ENCODE results near the gene IFITM10.

Gene IFITM10

DNA sequence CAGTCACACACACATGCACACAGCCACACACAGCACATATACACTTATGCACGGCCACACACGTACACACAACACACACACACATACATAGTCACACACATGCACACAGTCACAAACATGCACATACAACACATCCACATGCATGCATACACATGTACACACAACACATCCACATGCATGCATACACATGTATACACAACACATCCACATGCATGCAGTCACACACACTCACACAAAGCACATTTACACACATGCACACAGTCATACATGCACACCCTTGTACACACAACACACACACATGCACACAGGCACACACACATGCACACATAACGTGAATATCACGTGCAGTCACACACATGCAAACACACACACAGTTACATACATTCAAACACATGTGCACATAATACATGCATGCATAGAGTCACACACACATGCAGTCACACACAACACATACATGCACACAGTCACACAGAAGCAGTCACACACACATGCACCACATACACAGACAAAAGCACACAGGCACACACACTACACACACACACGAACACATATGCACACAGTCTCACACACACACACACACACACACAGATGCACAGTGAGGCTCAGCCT, 18.8 kb downstream of the IFITM10 start:
- no peak for DNase-seq
- in situ Hi-C loops (cut with MboI; ENCODE audit: low pct_unique_long_range_greater_than_20kb, low sequenced_read_pairs), result no loop called here

DNA sequence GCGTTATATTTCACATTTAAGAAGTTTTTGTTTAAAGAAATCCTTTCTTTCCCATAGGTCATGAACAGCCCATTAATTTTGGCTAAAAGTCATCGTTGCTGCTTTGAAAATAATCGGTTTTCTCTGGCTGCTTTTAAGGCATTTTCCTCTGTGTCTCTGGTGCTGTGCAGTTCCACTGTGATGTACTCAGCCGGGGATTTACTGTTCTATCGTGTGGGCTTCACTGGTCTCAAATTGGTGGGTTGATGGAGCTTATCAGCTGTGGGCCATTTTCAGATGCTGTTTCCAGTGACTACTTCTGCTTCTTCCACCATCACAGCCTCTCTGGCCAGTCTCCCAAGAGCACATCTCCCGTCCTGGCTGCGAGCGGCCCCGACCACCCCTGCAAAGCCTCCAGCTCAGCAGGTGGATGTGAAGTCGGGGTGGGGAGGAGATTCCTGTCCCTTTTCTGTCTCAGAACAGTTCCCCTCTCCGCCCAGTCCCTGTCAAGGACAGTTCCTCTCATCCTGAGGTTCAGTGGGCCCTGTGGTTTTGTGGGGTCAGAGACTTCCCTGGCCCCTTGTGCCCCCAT, 20.3 kb downstream of the IFITM10 start:
- in situ Hi-C loops (cut with MboI; ENCODE audit: low pct_unique_long_range_greater_than_20kb, low sequenced_read_pairs), result no loop called here
- DNase-seq, result no peak

DNA sequence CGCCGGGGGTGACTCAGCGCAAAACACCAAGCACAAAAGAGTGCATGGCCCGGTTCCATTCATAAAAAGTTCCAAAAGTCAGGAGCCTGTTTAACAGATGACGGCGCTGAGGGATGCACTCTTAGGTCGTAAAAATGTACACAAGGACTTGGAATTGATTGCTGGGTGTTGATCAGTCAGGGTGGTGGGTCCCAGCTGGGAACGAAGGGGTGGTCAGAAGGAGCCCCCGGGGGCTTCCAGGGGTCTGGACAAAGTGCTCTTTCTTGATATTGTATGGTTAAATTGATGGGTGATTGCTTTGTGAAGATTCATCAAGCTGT, 20.7 kb downstream of the IFITM10 start:
- in situ Hi-C loops (cut with MboI; ENCODE audit: low pct_unique_long_range_greater_than_20kb, low sequenced_read_pairs), result no loop called here

DNA sequence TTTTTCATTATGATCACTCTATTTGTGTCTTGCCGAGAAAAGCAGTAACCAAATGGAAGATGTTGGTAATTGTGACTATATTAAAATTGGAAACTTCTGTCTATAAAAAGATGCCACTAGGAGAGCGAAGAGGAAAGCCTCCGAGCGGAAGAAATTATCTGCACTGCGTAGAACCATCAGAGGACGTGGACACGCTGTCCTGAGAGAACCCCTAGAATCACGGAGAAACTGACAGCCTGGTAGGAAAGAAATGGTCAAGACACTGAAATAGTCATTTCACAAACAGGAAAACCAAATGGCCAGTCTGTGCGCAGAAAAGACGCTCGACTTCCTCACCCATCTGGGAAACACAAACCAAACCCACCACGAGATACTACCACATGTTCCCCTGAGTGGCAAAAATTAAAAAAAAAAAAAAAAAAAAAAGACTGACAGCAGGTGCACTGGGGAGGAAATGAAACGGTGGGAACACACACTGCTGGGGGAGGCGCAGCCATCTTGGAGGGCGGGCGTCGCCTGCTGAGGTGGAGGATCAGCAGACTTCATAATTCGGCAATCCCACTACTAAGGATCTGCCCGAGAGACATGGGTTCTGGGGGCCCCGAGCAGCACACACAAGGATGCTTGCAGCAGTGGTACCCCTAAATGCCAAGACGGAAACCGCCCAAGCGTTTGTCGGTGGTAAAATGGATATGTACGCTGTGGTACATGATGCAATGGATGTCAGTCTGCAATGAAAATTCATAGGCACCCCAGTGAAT, 21.3 kb downstream of the IFITM10 start:
- in situ Hi-C loops (cut with MboI; ENCODE audit: low pct_unique_long_range_greater_than_20kb, low sequenced_read_pairs), result no loop called here
- no peak for DNase-seq

More for the DNA sequence above, 20.7 kb downstream of the IFITM10 start:
- no peak for DNase-seq

DNA sequence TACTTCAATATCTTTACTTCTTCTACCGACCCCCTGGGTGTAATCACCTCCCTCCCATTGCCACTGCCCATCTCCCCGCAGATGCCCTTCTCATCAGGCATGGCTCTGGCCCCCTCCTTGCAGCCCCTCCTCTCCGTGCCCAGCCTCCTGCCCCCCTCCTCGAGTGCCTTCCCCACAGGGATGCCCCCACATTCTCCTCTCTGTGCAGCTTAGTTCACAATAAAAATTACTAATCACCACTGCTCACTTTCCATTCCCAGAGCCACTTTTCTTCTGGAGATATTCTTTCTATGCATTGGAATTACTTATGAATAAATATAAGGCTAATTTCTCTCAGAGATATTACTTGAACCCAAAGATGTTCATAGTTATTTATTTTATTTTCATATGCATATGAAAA, 22.1 kb downstream of the IFITM10 start:
- no peak for DNase-seq
- in situ Hi-C loops (cut with MboI; ENCODE audit: low pct_unique_long_range_greater_than_20kb, low sequenced_read_pairs), result no loop called here

DNA sequence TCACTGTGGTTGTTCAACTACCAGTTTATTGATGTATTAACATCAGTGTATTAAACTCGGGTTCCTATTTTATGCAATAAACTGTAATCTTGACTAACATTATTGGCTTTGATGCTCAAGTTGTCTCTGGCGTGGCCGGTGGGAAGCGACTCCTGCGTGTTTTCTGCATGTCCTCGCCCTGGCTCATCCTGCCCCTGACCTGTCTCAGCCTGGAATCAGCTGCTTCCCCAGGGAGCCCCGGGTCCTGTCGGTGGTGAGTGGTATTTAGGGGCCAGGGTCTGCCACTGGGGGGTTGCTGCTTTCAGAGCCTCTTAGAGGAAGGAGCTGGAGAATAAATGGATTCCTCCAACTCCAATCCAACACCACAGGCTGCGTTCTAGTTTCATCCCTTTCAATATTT, 22.5 kb downstream of the IFITM10 start:
- in situ Hi-C loops (cut with MboI; ENCODE audit: low pct_unique_long_range_greater_than_20kb, low sequenced_read_pairs), result no loop called here
- DNase-seq, result no peak

DNA sequence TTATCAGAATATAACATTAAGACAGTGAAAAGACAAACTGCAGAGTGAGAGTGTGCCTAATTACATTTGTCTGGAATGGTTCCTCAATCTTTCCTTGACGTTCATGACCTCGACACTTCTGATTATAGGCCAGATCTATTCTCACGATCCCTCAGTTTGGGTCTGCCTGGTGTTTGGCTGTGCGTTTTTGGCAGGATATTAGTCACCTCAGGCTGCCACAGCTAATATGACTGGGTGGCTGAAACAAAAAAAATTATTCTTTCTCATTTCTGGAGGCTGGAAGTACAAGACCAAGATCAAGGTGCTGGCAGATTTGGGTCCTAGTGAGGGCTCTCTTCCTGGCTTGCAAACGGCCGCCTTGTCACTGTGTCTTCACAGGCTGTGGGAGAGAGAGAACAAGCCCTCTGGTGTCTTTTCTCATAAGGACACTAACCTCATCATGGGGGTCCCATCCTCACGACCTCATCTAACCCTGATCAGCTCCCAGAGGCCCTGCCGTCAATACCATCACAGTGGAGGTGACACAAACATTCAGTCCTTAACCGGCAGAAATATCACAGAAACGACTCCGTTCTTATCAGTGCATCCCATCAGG, 23.2 kb downstream of the IFITM10 start:
- no peak for DNase-seq
- in situ Hi-C loops (cut with MboI; ENCODE audit: low pct_unique_long_range_greater_than_20kb, low sequenced_read_pairs), result no loop called here

DNA sequence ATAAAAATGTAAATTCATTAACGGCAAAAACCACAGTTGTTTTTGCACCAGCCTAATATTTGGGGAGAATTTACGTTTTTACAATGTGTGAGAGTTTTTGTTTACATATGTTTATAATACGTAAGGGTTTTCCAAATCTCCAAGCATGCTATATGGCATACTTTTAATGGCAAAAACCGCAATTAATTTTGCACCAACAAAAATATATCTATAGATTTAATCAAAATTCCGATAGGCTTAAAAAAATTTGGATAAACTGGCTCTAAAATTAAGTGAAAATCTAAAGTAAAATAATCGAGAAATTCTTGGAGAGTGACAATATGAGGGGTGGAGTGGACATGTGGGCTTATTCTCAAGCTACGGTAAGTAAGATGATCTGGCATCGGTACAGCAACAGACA, 30.6 kb downstream of the IFITM10 start:
- in situ Hi-C loops (cut with MboI; ENCODE audit: low pct_unique_long_range_greater_than_20kb, low sequenced_read_pairs), result loop anchor here (10.0 kb wide), 1 partner anchor 105 kb away; no protein-coding TSS in a partner anchor

DNA sequence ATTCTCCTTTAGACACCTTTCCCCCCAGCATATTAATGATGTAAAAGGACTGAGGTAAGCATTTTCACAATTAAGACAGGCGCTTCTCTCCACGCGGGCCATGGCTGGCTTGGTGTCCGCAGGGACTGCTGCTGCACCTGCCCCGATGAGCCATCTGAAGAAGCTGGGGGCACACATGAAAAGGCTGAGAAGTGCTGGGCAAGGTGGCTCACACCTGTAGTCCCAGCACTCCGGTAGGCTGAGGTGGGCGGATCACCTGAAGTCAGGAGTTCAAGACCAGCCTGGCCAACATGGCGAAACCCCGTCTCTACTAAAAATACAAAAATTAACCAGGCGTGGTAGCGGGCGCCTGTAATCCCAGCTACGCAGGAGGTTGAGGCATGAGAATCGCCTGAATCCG, 32.1 kb downstream of the IFITM10 start:
- no peak for DNase-seq
- in situ Hi-C loops (cut with MboI; ENCODE audit: low pct_unique_long_range_greater_than_20kb, low sequenced_read_pairs), result loop anchor here (10.0 kb wide), 1 partner anchor 106 kb away; no protein-coding TSS in a partner anchor

More for the DNA sequence above, 30.6 kb downstream of the IFITM10 start:
- no peak for DNase-seq

DNA sequence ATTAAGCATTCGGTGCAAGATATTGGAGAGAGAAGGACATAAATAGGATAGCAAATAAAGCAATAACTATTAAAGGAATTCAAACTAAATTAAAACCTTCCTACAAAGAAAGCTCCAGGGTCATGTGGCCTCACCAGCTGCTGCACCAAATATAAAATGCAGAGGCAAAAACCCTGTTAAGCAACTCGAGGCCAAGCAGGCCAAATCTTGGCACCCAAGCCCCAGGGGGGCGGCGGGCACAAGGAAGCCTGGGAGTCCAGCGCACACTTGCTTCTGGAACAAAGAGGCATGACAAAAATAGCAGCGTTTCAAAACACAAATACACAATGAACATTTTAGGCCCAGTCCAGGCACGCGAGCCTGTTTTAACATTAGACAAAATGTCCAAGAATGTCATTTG, 32.6 kb downstream of the IFITM10 start:
- DNase-seq, result no peak
- in situ Hi-C loops (cut with MboI; ENCODE audit: low pct_unique_long_range_greater_than_20kb, low sequenced_read_pairs), result loop anchor here (10.0 kb wide), 1 partner anchor 107 kb away; no protein-coding TSS in a partner anchor

DNA sequence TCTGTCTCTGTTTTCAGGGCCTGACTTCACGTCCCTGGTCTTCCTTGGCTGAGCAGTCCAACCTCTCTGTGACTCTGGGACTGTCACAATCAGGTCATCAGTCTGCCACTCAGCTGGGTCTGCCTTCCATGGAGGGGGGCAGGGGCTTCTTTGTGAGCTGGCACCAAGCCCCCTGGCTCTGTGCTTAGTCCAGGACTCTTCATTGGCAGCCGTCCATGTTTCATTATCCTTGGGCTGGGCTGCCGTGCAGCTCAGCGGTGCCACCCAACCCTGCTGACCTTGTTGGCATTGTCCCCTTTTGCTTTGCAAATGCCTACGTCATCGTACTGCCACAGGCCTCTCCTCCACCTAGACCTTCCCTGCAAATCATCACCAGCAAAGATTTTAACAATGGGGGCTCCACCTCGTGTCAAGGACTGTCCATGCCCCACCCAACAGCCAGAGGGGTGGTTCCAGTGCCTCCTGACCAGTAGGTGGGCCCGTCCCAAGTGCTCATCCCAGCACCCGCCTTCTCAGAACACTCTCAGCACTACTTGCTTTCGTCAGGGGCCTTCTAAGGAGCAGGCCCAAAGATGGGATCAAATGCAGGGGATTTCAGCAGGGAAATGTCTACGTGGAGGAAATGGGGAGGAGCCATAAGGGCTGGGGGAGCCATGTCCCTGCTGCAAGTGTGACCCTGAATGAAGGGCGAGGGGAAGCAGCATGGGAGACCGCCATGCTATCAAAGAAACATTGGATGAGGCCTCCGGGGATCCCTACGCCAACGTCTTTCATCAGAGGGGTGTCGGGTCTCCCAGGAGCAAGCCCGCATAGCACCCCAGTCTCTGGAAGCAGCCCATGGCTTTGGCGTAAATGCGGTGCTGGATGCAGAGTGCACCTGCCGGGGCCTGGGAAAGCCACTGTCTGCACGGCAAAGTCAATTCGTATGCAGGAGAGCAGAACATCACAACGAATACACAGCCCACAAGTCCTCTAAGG, 35.2 kb downstream of the IFITM10 start:
- in situ Hi-C loops (cut with MboI; ENCODE audit: low pct_unique_long_range_greater_than_20kb, low sequenced_read_pairs), result loop anchor here (10.0 kb wide), 1 partner anchor 110 kb away; no protein-coding TSS in a partner anchor
- DNase-seq, result no peak

DNA sequence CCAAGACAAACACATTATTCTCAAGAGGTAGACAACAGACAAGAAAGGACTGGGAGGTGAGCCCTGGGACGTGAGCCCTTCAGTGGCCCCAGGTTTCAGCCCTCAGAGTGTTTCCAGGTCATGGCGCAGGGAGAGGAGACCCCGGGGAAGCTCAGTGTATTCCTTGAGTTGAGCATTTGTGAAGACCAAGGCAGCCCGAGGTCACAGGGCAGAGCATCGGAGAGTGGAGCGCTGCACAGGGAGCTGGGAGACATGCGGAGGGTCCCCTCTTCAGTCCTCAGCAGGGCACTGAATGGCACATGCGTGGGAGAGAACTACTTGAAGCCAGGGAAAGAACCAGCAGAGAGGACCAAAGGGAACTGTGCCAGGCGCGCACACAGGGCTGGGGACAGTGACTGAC, 41.7 kb downstream of the IFITM10 start:
- no peak for DNase-seq
- in situ Hi-C loops (cut with MboI; ENCODE audit: low pct_unique_long_range_greater_than_20kb, low sequenced_read_pairs), result no loop called here

DNA sequence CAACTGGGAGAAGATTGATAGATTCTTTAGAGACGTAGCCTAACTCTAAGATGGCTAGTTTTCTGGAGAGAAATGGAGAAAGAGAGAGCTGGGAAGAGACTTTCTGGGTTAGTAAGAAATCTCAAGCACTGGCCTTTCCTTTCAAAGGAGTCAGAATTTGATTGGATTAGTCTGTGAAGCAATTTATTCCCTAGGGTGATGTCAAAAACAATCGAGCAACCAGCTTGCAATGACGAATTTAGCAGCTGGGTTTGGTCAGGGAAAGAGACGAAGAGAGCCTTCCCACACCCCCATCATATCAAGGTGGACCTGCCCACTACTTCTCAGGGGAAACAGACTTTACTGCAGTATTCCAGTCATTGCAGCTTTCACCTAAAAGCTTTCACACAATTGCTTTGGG, 42.6 kb downstream of the IFITM10 start:
- in situ Hi-C loops (cut with MboI; ENCODE audit: low pct_unique_long_range_greater_than_20kb, low sequenced_read_pairs), result no loop called here
- no peak for DNase-seq

DNA sequence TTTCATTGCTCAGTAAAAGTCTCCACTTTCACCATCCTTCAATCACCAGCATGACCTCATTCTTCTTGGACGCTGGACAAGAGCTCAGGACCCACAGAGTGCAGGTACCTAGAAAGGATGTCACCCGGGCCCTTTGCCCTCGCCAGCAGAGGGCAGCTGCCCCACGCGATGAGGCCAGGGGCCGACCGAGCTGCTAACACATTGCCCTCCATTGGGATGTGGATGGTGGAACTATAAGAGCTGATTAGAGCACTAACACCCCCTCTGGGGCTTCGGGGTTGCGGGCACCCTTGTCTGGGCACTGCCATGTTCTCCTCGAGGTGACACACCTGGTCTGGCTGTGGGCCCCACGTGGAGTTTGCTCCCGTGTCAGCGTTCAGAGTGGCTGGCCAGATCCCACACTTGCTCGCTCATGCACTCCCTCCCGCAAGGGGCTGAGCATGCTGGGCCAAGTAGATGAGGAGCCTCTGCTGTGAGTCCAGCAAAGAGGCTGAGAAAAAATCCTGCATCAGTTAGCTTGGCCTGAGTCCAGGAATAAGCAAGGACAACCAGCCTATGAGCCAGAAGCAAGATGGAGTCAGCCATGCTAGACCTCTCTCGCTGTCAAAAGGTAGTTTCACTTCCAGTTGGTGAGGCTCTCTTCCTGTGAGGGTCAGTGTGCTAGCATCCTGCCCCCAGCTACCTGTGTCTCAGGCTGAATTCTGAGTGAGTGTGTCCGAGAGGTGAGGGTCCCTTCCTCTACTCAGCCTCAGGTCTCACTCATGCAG, 43.6 kb downstream of the IFITM10 start:
- peak; percentile 63 for DNase-seq

DNA sequence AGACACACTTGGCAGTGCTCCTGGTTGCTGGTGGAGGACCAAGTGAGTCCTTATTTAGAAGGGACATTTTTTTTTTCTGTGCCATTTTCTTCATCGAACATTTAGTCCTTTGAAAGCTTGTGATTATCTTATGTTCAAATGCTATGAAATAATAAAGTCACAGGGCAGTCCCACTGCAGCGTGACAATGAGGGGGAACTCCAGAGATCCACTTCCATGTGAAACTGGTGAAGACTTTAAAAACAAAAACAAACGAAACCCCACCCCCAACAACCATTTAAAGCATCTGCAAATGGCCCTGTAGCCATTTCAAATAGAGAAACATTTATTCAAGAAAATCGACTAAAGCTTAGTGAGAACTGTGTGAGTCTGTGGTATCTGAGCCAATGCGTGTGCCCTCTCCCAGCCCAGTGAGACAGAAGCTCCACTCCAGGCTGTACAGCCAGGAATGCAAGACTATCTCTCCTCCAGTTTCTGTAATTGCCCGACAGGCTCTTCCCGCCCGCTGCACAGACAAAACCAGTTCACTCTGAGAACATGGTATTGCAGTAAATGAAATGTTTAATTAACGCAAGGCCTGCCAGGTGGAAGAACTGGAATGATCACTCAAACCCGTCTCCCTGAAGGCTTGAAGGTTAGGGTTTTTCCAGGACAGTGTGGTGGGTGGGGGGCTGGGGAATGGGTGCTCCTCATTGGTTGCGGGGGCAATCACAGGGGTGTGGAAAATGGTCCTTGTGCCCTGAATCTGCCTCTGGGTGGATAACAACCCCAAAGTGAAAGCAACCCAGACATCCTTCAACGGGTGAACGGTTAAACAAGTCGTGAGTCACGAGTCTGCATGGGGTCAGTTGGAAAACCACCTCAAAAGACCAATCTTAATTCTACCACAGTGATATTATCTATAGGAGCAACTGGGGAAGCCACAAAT, 45.0 kb downstream of the IFITM10 start:
- in situ Hi-C loops (cut with MboI; ENCODE audit: low pct_unique_long_range_greater_than_20kb, low sequenced_read_pairs), result no loop called here

More for the DNA sequence above, 43.6 kb downstream of the IFITM10 start:
- in situ Hi-C loops (cut with MboI; ENCODE audit: low pct_unique_long_range_greater_than_20kb, low sequenced_read_pairs), result no loop called here

DNA sequence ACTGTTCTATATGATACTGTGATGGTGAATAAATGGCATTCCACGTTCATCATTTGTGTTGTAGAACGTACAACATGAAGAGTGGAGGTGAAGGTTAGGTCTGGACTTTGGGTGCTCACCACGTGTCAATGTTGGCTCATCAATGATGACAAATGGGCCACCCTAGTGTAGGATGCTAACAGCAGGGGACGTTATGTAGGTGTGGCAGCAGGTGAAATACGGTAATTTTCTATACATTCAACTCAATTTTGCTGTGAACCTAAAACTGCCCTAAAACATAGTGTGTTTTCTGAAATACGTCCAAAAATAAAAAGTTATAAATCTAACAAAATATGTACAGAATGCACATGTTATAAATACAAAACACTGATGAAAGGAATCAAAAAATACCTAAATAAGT, 47.2 kb downstream of the IFITM10 start:
- in situ Hi-C loops (cut with MboI; ENCODE audit: low pct_unique_long_range_greater_than_20kb, low sequenced_read_pairs), result no loop called here
- DNase-seq, result no peak

More for the DNA sequence above, 45.0 kb downstream of the IFITM10 start:
- DNase-seq, result no peak

DNA sequence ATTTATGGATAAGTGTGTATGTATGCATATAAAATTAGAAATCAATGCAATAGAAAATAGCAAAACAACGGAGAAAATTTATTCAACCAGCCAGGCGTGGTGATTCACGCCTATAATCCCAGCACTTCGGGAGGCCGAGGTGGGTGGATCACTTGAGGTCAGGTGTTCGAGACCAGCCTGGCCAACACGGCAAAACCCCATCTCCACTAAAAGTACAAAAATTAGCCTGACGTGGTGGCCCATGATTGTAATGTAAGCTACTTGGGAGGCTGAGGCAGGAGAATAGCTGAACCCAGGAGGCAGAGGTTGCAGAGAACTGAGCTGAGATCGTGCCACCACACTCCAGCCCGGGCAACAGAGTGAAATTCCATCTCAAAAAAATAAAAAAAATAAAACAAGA, 47.9 kb downstream of the IFITM10 start:
- in situ Hi-C loops (cut with MboI; ENCODE audit: low pct_unique_long_range_greater_than_20kb, low sequenced_read_pairs), result no loop called here
- no peak for DNase-seq

Data from KBM-7 (cell line).